Measurements from ENCODE around the gene GPR83.
"Not testable (repeated sequence)": the region's sequence is repeated elsewhere in the genome, so short reads cannot be mapped to it uniquely, and the experiment has no call there.

DNA sequence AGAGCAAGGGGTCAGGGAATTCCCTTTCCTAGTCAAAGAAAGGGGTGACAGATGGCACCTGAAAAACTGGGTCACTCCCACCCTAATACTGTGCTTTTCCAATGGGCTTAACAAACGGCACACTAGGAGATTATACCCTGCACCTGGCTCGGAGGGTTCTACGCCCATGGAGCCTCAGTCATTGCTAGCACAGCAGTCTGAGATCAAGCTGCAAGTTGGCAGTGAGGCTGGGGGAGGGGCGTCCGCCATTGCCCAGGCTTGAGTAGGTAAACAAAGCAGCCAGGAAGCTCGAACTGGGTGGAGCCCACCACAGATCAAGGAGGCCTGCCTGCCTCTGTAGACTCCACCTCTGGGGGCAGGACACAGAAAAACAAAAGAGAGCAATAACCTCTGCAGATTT lies 30.6 kb downstream of the GPR83 start:
- TF ChIP-seq, protein P1, sequence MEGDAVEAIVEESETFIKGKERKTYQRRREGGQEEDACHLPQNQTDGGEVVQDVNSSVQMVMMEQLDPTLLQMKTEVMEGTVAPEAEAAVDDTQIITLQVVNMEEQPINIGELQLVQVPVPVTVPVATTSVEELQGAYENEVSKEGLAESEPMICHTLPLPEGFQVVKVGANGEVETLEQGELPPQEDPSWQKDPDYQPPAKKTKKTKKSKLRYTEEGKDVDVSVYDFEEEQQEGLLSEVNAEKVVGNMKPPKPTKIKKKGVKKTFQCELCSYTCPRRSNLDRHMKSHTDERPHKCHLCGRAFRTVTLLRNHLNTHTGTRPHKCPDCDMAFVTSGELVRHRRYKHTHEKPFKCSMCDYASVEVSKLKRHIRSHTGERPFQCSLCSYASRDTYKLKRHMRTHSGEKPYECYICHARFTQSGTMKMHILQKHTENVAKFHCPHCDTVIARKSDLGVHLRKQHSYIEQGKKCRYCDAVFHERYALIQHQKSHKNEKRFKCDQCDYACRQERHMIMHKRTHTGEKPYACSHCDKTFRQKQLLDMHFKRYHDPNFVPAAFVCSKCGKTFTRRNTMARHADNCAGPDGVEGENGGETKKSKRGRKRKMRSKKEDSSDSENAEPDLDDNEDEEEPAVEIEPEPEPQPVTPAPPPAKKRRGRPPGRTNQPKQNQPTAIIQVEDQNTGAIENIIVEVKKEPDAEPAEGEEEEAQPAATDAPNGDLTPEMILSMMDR (IDR thresholded peaks at IDR 0.05; ENCODE audit: poor library complexity, severe bottlenecking): not testable (repeated sequence)
- not testable (repeated sequence) for TF ChIP-seq EZH2 (IDR thresholded peaks at IDR 0.05; ENCODE audit: borderline replicate concordance, insufficient read depth, low read length, poor library complexity, severe bottlenecking); RAD21 (conservative IDR thresholded peaks at IDR 0.05); EP300 (conservative IDR thresholded peaks at IDR 0.05; ENCODE audit: poor library complexity, severe bottlenecking)

Data from neural cell (in vitro differentiated cells).